Adrenal gland (tissue), 12 donors: ENCODE data around the gene IL1RAPL2. TPM values are rescaled to one million over a fixed set of nuclear protein-coding genes. Genes with fewer than 3 reads are reported as not detected.

ENCODE experiments used
- DNase-seq, 7 donors: peaks; one replicate each; pipeline ENCODE4 v3.0.0-alpha.2; 2019 to 2020
- H3K27ac ChIP-seq, 5 donors: fragments of 200-600 bp; sonication (generic) in 4 of 5; 1 replicate in 3 of 5; 2 replicates in 2 of 5; pipeline versions ENCODE4 v1.5.1 to v1.8.0; 2016 to 2020; ENCODE audit warnings: mild to moderate bottlenecking in 1 of 5
- H3K27me3 ChIP-seq: fragments of 200-600 bp; 2 replicates; pipeline ENCODE4 v1.8.0; 2021
- H3K36me3 ChIP-seq, 2 donors: fragments of 200-600 bp; replicated peaks in 1 of 2; 1 replicate in 1 of 2; 2 replicates in 1 of 2; pipeline versions ENCODE4 v1.5.1 to v1.8.0; 2018 to 2022
- H3K4me1 ChIP-seq, 2 donors: fragments of 200-600 bp; replicated peaks in 1 of 2; 1 replicate in 1 of 2; 2 replicates in 1 of 2; pipeline versions ENCODE4 v1.5.1 to v1.8.0; 2018 to 2021
- H3K4me3 ChIP-seq, 4 donors: fragments of 200-600 bp; sonication (generic) in 3 of 4; one replicate each; pipeline ENCODE4 v1.5.1; 2016 to 2018
- H3K9me3 ChIP-seq, 3 donors: fragments of 200-600 bp; sonication (generic) in 1 of 3; replicated peaks in 1 of 3; 1 replicate in 2 of 3; 2 replicates in 1 of 3; pipeline versions ENCODE4 v1.5.1 to v1.8.0; 2016 to 2021
- CTCF ChIP-seq, 6 experiments: fragments of 450-650 bp in 4 of 6; fragments of 200-600 bp in 2 of 6; sonication (generic) in 1 of 6; IDR thresholded peaks; 1 replicate in 5 of 6; 2 replicates in 1 of 6; pipeline versions ENCODE4 v1.5.1 to v1.8.0; 2016 to 2021; ENCODE audit warnings: antibody characterized with exemption in 6 of 6, mild to moderate bottlenecking in 2 of 6, moderate library complexity in 1 of 6
- POLR2A ChIP-seq, 2 donors: fragments of 450-650 bp; IDR thresholded peaks; one replicate each; pipeline ENCODE4 v1.6.1; 2017; ENCODE audit warnings: antibody characterized with exemption in 2 of 2, mild to moderate bottlenecking in 2 of 2, moderate library complexity in 1 of 2
- WGBS, 4 donors: extraction: QIAGEN DNeasy Blood & Tissue Kit in 2 of 4; methylation state at CpG; one replicate each; pipeline versions ENCODE4 v1.1.5 to v1.1.7; 2013 to 2017; 5-methylcytosine and 5-hydroxymethylcytosine counted together
- intact Hi-C, 2 donors: fragments of 100-400 bp; cut with DNase I; formaldehyde crosslinking; loops; one replicate each; pipeline versions ENCODE4 v1.14.1 to v1.15.0; 2022 to 2023
- polyA plus RNA-seq, 3 donors: library from polyadenylated mRNA; stranded (reverse); fragments of 200-250 nt in 2 of 3; fragments of 350-450 nt in 1 of 3; fragmentation: Illumina TruSeq in 1 of 3; extraction: RNeasy Lipid Tissue Mini Kit (QIAGEN cat#74804) in 1 of 3; gene quantifications; one replicate each; pipeline ENCODE4 v1.2.3, GENCODE V29; 2013 to 2014
- total RNA-seq, 9 donors: library from RNA; depleted of rRNA in 4 of 9; stranded (reverse); fragments of >200 nt in 4 of 9; fragments of 120-200 nt in 1 of 9; fragmentation: NEBNext Ultra II Directional in 1 of 9; extraction: Animal tissue kit (Norgen Biotek cat#: 25700) in 1 of 9; gene quantifications; one replicate each; pipeline versions ENCODE4 v1.1.0 to v1.2.4, GENCODE V29; 2013 to 2023
- donor health status: healthy with polysubstance abuse.
- donor health status: Bipolar disorder and iron deficiency.
- donor health status: DM: yes; HTN: yes; CAD: no.
- donor health status: DM: no; HTN: no; CAD: no.
- donor health status: DM: no; HTN: no; CAD: no.
- donor health status: DM: yes; HTN: yes; CAD: no.

The IL1RAPL2 gene
- total and polyA plus RNA-seq, 12 donors = 0.27 to 8.4 (median 0.64) TPM; not detected in 5

GRCh38 chrX:105738162-105738561 is 1172.2 kb downstream of the IL1RAPL2 start:
- 63 to 90% (median 76%) methylated on average over 2 of the region's 2 CpGs for WGBS, 4 donors
- Histone ChIP-seq H3K36me3 (no peaks in the 10 kb centered on the region), H3K27ac (no peak overlapping the region), H3K4me3 (no peak overlapping the region), H3K4me1 (no peaks in the 10 kb centered on the region), H3K27me3 (no peaks in the 10 kb centered on the region), H3K9me3 (no peaks in the 10 kb centered on the region)
- no peak for DNase-seq
- intact Hi-C loops = no loop called here
- TF ChIP-seq CTCF (IDR thresholded peaks at IDR 0.05) (no peak), POLR2A (IDR thresholded peaks at IDR 0.05) (no peak)

- Histone ChIP-seq H3K9me3 (no peaks in the 10 kb centered on the region), H3K36me3 (no peaks in the 10 kb centered on the region), H3K27ac (no peak overlapping the region), H3K4me1 (no peaks in the 10 kb centered on the region), H3K4me3 (no peak overlapping the region), H3K27me3 (no peaks in the 10 kb centered on the region)
- intact Hi-C loops = no loop called here
- TF ChIP-seq CTCF (IDR thresholded peaks at IDR 0.05) (no peak), POLR2A (IDR thresholded peaks at IDR 0.05) (no peak)
- no peak for DNase-seq
These were observed 1178.3 kb downstream of the IL1RAPL2 start for GRCh38 chrX:105744291-105744690.

- intact Hi-C loops = no loop called here
- H3K27me3 ChIP-seq = no peaks in the 10 kb centered on the region
- H3K4me3 ChIP-seq = no peak overlapping the region
- no peaks in the 10 kb centered on the region for H3K4me1 ChIP-seq
- 46 to 86% (median 60%) methylated on average over 1 to 2 of the region's 2 CpGs for WGBS, 4 donors
- no peaks in the 10 kb centered on the region for H3K9me3 ChIP-seq
- no peak for DNase-seq
- TF ChIP-seq CTCF (IDR thresholded peaks at IDR 0.05) (no peak), POLR2A (IDR thresholded peaks at IDR 0.05) (no peak)
- H3K27ac ChIP-seq = no peak overlapping the region
- no peaks in the 10 kb centered on the region for H3K36me3 ChIP-seq
These were observed 1178.9 kb downstream of the IL1RAPL2 start for GRCh38 chrX:105744946-105745345.

GRCh38 chrX:105745863-105746262 is 1179.9 kb downstream of the IL1RAPL2 start:
- H3K4me3 ChIP-seq = no peak overlapping the region
- TF ChIP-seq POLR2A (IDR thresholded peaks at IDR 0.05) (no peak), CTCF (IDR thresholded peaks at IDR 0.05) (no peak)
- H3K27me3 ChIP-seq = no peaks in the 10 kb centered on the region
- WGBS, 4 donors = 78 to 93% (median 86%) methylated on average over 1 to 2 of the region's 2 CpGs
- H3K4me1 ChIP-seq = no peaks in the 10 kb centered on the region
- intact Hi-C loops = no loop called here
- H3K9me3 ChIP-seq = no peaks in the 10 kb centered on the region
- H3K36me3 ChIP-seq = no peaks in the 10 kb centered on the region
- H3K27ac ChIP-seq = no peak overlapping the region
- DNase-seq = no peak
